Stimulated activated CD4-positive, alpha-beta T cell treated with anti-CD3 and anti-CD28 coated beads, TNF-alpha, amount 100 ng/mL, for 1 hour (primary cell): ENCODE results near the gene KCTD14.
"Not testable (repeated sequence)": the region's sequence is repeated elsewhere in the genome, so short reads cannot be mapped to it uniquely, and the experiment has no call there.

Source experiments
- DNase-seq, 3 donors: peaks; one replicate each; pipeline ENCODE4 v3.0.0-alpha.2; 2020; ENCODE audit warnings: low read depth in 3 of 3, low spot score in 1 of 3

Gene KCTD14, protein sequence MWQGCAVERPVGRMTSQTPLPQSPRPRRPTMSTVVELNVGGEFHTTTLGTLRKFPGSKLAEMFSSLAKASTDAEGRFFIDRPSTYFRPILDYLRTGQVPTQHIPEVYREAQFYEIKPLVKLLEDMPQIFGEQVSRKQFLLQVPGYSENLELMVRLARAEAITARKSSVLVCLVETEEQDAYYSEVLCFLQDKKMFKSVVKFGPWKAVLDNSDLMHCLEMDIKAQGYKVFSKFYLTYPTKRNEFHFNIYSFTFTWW

DNA sequence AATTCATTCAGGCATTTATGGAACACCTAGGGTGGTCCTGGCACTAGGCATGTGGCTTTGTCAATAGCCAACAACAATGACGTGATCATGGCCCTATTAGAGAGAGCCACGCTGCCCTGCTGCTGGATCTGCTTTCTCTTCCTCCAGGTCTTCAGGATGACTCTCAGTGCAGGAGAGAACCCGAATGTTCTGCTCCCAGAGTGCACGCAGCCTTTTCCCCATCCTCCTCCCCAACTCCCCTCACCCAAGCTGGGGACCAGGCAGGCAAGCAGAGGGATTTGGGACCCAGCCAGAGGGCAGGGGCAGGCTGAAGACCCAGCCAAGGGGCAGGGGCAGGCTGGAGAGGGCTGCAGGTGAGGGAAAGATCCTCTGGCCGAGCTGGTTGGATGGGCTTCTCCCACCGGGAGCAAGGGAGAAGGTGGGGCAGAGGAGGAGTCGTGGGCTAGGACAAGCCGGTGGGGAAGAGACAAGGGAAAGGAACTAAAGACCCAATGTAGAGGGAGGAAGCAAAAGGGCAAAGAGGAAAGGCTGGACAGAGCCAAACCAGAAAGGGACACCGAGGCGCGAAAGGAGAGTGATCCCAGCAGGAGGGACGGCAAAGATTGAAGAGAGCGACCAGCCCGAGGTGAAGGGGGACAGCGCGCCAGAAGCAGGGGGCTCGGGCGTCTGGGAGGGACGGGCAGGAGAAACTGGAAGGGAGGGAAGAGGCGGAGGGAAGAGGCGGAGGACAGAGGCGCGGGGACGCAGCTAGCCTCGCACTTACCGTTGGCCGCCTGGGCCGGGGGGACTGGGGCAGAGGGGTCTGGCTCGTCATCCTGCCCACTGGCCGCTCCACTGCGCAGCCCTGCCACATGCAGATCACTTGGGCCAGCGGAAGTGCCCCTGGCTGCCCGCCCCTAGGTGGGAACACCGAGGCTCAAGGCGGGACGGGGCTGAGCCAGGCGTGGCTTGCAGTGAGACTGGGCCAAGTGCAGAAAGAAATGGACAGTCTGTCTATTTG is at the start of gene KCTD14:
TSS of gene KCTD14 (minus strand) at position 880 of the 1,000 bp plus-strand sequence. CDS start at position 853, 27 bp downstream.
- DNase-seq, result no peak

DNA sequence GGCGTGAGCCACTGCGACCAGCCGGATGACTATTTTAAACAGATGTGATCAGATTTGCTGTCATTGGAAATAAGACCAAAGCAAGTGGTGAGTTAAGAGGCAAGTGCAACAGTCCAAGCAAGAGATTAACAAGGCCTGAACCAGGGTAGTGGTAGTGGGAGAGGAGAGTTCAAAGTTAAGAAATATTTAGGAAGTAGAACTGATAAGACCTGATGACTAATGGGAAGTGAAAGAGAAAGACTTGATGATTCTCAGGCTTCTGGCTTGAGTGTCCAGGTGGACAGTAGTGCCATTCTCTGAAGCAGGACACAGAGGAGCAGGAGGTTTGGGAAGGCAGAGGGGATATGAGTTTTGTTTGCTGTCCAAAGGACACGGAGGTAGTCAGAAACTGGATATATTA is 49.4 kb upstream of the KCTD14 start:
- no peak for DNase-seq

DNA sequence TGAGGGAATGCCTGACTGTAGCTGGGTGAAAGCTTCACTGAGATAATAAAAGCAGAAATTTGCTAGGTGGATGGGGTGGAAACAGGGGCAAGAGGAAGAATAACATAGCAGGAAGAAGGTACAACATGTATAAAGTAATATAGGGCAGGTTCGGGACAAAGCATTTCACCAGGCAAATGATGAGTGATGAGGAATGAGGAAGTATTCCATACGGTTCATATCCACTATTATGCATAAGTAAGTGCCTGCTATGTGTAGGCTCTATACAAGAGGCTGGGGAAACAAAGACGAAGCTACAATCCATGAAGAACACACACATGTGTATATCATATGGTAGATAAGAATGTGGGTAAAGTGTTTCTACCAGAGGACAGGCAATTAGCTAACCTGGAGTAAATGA is 48.6 kb upstream of the KCTD14 start:
- no peak for DNase-seq

DNA sequence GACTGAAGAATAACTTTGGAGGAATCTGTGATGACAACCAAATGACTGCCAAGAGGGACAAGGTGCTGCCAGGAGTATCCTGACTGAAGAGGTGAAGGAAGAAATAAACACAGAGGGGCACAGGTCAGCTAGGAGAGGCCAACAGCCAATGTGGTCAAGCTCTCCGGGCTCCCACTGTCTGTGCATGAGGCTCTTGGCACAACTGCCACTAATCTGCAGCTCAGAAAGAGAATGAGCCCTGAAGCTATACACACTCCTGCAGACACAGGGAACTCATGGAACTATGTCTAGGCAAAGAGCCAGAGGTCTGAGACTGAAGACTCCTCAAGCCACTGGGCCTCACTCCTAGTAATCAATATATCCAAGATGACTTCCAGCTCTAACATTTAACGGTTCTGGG is 47.5 kb upstream of the KCTD14 start:
- no peak for DNase-seq

DNA sequence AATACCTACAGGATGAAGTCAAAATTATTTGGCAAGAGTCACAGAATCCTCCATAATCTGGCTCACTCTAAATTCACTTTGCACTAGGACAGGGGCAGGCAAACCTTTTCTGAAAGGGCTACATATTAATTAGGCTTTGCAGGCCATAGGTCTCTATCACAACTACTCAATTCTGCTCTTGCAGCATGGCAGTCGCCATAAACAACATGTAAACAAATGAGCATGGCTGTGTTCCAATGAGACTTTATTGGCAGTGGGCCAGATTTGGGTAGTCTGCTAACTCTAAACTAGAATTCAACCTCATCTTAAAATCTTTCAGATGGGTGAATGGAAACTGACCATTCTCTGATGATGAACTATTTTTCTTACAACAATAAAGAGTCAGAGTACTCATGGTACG is 46.4 kb upstream of the KCTD14 start:
- no peak for DNase-seq

DNA sequence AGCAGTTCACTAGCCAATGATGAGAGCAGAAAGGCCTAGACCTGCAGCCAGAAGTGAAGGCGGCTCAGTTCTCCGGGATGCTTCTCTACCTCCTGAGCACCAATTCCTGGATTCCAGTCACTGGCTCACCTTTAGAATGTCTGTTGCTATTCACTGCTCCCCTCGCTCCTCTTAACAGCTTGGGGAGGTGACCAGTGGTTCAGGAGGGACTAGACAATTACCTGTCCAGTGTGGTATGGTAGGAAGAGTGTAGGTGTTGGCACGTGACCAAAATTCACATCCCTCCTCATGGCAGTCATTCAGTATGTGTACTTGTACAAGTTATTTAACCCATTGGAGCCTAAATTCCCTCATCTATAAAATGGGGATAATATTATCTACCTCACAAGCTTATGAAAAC is 44.6 kb upstream of the KCTD14 start:
- DNase-seq, result no peak

DNA sequence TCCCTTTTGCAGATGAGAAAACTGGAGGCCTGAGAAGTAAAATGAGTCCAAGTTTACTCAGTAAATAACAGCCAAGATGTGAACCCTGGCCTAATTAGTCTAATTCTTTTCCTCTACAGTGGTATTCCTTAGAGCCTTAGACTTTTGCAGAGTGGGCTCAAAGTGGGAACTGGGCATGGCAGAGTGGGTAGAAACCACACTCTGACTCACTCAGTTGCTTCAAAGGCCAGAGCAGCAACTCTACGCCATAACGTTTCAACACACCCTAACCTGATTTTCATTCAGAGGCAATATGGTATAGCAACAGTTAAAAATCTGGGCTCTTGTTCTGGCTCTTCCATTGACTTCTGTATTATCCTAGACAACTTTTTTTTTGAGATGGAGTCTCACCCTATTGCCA is 43.4 kb upstream of the KCTD14 start:
- DNase-seq, result no peak

DNA sequence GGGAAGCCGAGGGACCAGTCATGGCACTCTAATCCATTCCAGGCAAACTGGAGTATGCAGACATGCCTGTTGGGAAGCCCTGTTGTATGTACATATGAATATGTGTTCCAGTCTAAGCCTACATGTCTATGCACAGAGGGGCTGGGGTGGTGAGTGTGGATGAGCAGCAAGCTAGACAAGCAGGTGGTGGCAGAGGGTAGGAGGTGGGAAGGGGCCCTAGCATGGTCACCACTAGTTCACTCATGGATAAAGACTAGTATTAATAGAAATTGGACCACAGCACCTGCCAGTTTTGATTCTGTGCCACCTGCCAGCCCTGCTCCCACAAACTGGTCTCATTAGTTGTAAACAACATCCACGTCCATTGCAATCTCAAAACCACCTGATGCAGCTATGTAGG is 42.1 kb upstream of the KCTD14 start:
- DNase-seq, result no peak

DNA sequence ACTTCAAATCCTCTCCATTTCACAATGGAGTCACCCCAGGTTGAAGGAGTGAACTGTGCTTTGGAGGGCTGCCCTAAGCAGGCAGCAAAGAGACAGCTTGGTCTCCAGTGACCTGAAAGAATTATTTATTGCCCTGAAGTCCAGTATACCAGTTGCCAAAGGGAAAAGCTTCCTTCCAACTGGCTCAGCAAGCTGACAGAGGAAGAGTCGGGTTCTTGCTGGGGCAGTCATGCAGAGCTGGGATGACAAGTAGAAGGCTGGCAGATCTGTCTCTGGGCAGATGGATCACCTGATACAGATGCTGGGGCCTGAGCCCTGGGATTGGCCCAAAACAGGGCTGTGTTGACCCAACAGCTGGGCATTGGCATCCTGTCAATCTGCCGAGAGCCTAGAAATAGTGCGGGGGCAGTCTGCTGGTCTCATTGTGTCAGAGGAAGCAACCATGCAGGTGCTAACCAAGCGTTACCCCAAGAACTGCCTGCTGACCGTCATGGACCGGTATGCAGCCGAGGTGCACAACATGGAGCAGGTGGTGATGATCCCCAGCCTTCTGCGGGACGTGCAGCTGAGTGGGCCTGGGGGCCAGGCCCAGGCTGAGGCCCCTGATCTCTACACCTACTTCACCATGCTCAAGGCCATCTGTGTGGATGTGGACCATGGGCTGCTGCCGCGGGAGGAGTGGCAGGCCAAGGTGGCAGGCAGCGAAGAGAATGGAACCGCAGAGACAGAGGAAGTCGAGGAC is 40.5 kb upstream of the KCTD14 start, which contains the start of gene THRSP:
TSS of gene THRSP (plus strand) at position 422 of the 742 bp plus-strand sequence. CDS start at position 443, 21 bp downstream.
- no peak for DNase-seq

DNA sequence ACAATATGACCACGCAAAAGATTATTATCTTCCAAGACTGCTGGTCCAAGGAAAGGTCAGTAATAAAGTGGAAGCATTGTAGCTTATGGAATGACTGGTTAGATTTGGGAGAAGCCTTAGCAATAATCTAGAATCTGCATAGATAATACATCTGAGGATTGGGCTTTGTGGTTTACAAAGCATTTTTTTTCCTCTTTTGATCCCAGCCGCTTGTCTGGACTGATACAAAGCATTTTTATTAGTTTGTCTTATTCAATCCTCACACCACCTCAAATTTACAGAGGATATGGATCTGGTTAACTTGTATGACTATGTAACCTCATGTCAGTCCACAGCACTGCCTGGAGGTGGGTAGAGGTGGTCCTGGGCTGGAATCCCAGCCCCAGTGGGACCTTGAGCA is 39.6 kb upstream of the KCTD14 start:
- no peak for DNase-seq

DNA sequence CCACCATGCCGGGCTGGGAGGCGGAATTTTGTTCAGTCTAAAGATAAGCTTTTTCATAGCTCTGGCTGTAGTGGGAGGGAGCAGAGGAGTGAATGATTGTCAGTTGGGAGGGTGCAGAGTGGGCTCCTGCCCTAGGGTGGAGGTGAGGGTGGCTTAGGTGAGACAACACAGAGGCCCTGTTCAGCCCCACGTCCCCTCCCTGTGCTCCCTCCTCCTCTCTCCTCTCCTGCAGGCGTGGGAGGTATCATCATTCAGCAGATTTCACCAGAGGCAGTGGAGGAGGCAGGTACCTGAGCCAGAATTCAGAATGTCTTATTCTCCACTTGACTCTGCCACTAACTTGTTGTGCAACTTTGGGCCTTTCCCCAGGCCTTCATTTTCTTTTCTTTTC is 38.8 kb upstream of the KCTD14 start:
- DNase-seq, result no peak

DNA sequence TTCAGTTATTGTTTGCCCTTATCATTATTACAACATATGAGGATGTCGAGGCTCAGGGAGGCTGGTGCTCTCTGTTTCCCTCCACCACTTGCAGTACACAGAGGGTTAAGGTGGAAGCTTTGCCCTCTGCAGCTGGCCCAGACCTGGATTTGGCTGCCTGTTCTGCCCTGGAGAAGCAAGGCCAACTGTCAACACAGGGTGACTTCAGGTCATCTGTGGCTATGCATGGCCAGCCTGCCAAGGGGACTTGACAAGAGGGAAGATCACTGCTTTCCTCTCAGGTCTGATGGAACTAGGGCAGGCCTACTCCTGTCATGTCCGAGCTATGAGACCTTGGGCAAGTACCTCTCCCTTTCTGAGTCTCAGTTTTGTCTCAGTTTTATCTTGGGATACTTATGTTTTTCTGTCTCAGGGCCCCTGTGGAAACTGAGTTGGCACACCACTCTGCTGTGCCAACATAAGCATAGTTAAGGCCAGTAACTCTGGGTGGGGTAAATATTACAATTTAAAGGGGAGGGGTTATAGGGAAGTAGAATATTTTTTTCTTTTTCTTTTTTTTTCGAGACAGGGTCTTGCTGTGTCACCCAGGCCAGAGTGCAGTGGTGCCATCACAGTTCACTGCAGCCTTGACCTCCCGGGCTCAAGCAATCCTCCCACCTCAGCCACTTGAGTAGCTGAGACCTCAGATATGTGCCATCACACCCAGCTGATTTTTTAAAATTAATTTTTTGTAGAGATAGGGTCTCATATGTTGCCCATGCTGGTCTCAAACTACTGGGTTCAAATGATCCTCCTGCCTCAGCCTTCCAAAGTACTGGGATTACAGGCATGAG is 38.2 kb upstream of the KCTD14 start:
- no peak for DNase-seq

DNA sequence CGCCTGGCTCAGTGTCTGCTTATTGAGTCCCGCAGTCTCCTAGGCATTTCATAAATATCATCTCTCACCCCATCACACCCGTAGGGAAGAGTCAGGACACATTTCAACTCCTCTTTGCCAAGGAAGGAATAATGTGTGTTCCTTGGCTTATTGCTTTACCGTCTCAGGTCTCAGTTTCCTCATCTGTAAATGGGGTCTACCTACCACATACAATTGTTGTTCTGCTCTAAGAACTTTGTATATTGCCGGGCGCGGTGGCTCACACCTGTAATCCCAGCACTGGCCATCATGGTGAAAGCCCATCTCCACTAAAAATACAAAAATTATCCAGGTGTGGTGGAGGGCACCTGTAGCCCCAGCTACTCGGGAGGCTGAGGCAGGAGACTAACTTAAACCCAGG is 37.5 kb upstream of the KCTD14 start:
- DNase-seq, result no peak

DNA sequence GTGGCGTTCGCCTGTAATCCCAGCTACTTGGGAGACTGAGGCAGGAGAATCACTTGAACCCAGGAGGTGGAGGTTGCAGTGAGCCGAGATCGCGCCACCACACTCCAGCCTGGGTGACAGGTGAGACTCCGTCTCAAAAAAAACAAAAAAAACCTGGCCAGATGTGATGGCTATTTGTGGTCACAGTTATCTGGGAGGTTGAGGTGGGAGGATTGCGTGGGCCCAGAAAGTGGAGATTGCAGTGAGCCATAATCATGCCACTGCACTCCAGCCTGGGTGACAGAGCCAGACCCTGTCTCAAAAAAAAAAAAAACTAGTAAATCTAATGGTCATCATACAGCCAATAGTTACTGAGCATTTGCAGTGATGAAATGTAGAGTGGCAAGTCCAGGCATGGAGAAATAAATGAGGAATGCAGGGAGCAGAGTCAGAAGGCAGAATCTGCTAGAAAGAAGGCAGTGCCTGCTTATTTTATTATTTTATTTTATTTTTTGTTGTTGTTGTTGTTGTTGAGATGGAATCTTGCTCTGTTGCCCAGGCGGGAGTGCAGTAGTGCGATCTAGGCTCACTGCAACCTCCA is 36.8 kb upstream of the KCTD14 start:
- not testable (repeated sequence) for DNase-seq

DNA sequence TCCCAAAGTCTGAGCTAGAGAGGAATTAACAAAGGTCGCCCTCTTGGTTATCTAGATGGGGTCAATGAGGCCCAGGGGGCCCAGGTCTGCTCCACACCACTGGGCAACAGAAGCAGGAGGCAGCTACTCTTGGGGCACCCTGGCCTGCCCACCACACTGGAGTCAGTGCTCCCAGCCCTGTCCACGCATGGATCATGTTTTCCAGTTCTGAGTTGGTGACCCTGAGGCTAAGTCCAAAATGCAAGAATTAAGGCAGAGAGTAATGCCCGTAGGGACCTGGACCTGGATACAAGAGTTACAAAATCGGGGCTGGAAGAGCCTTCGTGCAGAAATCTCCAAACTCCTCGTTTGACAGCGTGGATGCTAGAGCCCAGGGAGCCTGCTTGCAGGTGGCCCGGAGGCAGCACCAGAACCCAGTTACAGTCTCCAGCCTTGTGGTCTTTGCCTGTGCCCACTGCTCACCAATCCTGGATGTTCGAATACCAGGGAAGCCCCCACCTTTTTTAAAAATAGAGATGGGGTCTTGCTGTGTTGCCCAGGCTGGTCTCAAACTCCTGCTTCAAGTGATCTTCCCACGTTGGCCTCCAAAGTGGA is 34.5 kb upstream of the KCTD14 start:
- DNase-seq, result no peak

DNA sequence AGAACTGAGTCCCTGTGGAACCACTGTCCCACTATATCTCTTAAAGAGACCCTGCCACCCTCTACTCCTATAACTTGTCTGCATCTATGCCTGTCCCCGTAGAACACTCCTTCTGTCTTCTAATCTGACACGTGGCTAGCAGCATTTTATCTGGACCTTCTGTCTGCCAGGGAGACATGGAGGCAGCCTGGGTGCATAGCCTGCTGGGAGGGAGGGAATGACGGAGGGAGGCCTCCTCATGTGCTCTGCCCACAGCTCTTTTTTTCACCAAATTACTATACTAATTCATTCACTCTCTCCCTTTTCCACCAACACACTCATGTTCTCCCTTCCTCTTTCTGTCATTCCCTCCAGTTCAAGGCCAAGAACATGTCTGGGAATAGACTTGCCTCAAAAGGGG is 33.0 kb upstream of the KCTD14 start:
- no peak for DNase-seq

DNA sequence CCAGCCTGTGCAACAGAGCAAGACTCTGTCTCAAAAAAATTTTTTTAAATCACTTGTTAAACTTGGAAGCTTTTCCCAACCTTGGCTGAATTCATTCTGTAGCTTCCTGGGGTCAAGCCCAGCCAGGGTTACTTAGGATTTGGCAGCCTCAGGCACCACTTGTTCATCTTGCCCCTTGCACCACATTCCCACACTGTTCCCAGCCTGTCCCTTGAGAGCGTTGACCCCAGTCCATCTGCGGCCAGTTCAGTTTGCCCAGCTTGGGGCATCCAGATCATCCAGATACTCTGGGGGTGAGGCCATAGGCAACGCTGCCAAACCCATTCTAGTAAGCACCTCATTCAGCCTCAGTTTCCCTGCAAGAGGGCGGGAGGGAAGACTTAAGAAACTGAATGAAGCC is 31.9 kb upstream of the KCTD14 start:
- no peak for DNase-seq

DNA sequence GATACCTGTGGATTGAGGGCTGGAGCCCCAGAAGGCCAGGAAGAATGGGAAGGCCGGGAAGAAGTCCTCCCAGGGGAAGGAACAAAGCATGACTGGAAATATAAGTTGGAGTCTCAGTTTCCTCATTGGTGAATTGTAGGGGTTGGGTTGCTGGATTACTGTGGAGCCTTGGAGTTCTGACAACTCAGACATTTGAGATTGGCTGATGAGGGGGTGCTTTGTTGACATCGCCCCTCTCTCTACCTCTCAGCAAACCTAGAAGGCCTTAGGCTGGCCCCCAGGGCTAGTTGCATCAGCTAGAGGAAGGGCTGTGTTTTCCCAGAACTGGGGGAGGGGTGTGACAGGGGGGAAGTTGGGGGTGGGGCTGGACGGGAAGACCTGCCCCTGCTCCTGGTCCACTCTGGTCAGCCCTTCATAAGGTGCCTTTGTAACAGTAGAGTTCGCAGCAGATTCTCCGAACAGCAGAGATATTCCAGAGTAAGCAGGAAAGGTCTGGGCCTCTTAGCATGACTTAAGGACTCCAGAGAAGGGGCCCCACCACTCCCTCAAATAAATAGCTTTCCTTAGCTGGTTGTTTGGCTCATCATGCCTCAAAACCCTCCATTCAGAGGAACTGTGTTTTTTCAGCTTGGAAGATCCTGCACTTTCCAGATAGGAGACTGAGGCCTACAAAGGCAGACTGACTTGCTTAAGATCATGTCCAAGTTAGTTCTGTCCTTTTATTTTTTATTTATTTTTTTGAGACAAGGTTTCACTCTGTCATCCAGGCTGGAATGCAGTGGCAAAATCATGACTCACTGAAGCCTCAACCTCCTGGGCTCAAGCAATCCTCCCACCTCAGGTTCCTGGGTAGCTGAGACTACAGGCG is 28.1 kb upstream of the KCTD14 start:
- DNase-seq, result no peak

DNA sequence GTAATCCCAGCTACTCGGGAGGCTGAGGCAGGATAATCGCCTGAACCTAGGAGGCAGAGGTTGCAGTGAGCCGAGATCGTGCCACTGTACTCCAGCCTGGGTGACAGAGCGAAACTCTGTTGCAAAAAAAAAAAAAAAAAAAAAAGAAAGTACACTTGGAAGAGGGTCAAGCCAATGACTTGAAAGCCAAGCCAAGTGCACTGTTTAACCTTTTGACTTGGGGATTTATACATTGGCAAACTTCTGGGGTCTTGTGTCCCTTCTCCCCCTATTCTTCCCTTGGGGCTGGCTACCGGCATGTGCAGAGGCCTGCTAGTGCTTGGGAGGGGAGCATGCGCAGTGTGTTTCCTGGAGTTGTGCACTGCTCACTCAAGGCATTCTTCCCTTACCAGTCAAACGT is 26.3 kb upstream of the KCTD14 start:
- no peak for DNase-seq
